GM23338 (cell line): Measurements from ENCODE around the gene BNC1. TPM values are rescaled to one million over a fixed set of nuclear protein-coding genes. Genes with fewer than 3 reads are reported as not detected.

Source experiments
- ATAC-seq: fragments of 200-7000 bp; cut with Tn5 transposase; 3 replicates; pipeline ENCODE4 v1.9.1; 2020
- DNase-seq: peaks from one replicate; pipeline ENCODE4 v3.0.0-alpha.2; 2015; ENCODE audit warnings: low spot score
- H2AFZ ChIP-seq: fragments of 200-600 bp; sonication (generic); 2 replicates; pipeline ENCODE4 v1.8.0; 2016; ENCODE audit warnings: antibody characterized with exemption, mild to moderate bottlenecking, moderate library complexity
- H3F3A ChIP-seq: fragments of 200-600 bp; sonication (generic); replicated peaks from 2 replicates; pipeline ENCODE4 v1.8.0; 2017; ENCODE audit warnings: antibody characterized with exemption, mixed run types, low read depth
- H3K27ac ChIP-seq: fragments of 200-600 bp; sonication (generic); 2 replicates; pipeline ENCODE4 v1.6.1; 2016; ENCODE audit warnings: low read depth
- H3K27me3 ChIP-seq: fragments of 200-600 bp; sonication (generic); 2 replicates; pipeline ENCODE4 v1.8.0; 2016; ENCODE audit warnings: mild to moderate bottlenecking, mixed run types, moderate library complexity; ENCODE audit not compliant: insufficient read depth
- H3K36me3 ChIP-seq: fragments of 200-600 bp; sonication (generic); 2 replicates; pipeline ENCODE4 v1.8.0; 2016; ENCODE audit warnings: mild to moderate bottlenecking; ENCODE audit not compliant: insufficient read depth
- H3K4me1 ChIP-seq: fragments of 200-600 bp; sonication (generic); 2 replicates; pipeline ENCODE4 v1.8.0; 2016; ENCODE audit warnings: mild to moderate bottlenecking, moderate library complexity; ENCODE audit not compliant: insufficient read depth
- H3K4me2 ChIP-seq: fragments of 200-600 bp; sonication (generic); 2 replicates; pipeline ENCODE4 v1.7.1; 2017; ENCODE audit warnings: mixed run types
- H3K4me3 ChIP-seq: fragments of 200-600 bp; sonication (generic); 2 replicates; pipeline ENCODE4 v1.6.1; 2016; ENCODE audit warnings: mixed run types
- H3K79me2 ChIP-seq: fragments of 200-600 bp; sonication (generic); replicated peaks from 2 replicates; pipeline ENCODE4 v1.8.0; 2017; ENCODE audit warnings: mild to moderate bottlenecking; ENCODE audit not compliant: insufficient read depth
- H3K9me2 ChIP-seq: fragments of 200-600 bp; sonication (generic); 2 replicates; pipeline ENCODE4 v1.8.0; 2017; ENCODE audit not compliant: insufficient read depth
- H4K20me1 ChIP-seq: fragments of 200-600 bp; sonication (generic); replicated peaks from 2 replicates; pipeline ENCODE4 v1.8.0; 2017; ENCODE audit warnings: mild to moderate bottlenecking; ENCODE audit not compliant: insufficient read depth
- H3K27ac Mint-ChIP-seq: 2 replicates; pipeline ENCODE4 v1.8.0; 2020; ENCODE audit warnings: inconsistent platforms, mild to moderate bottlenecking, moderate library complexity, mixed read lengths
- H3K27me3 Mint-ChIP-seq: 3 replicates; pipeline ENCODE4 v1.8.0; 2022; ENCODE audit warnings: low read depth, mild to moderate bottlenecking, moderate library complexity, mixed read lengths, inconsistent platforms; ENCODE audit not compliant: insufficient read depth, poor library complexity
- H3K36me3 Mint-ChIP-seq: 3 replicates; pipeline ENCODE4 v1.8.0; 2021; ENCODE audit warnings: low read depth, mild to moderate bottlenecking, inconsistent platforms, moderate library complexity, mixed read lengths
- H3K4me1 Mint-ChIP-seq: 3 replicates; pipeline ENCODE4 v1.8.0; 2020; ENCODE audit warnings: mild to moderate bottlenecking, inconsistent platforms, mixed read lengths
- H3K4me3 Mint-ChIP-seq: 3 replicates; pipeline ENCODE4 v1.8.0; 2021; ENCODE audit warnings: moderate library complexity, mild to moderate bottlenecking, inconsistent platforms, mixed read lengths
- H3K9me3 Mint-ChIP-seq: 3 replicates; pipeline ENCODE4 v1.8.0; 2020; ENCODE audit warnings: moderate library complexity, mild to moderate bottlenecking, inconsistent platforms, mixed read lengths
- CREB1 ChIP-seq: fragments of 250-450 bp; sonication (Bioruptor Pico); IDR thresholded peaks from 2 replicates; pipeline ENCODE4 v1.5.0; 2020; ENCODE audit warnings: low read depth, mild to moderate bottlenecking, moderate library complexity
- EZH2 ChIP-seq: fragments of 200-600 bp; sonication (generic); IDR thresholded peaks from one replicate; pipeline ENCODE4 v1.8.0; 2017; ENCODE audit warnings: antibody characterized with exemption, mild to moderate bottlenecking, low read depth; ENCODE audit not compliant: unreplicated experiment
- EZH2phosphoT487 ChIP-seq: fragments of 200-600 bp; sonication (generic); IDR thresholded peaks from one replicate; pipeline ENCODE4 v1.8.1; 2018; ENCODE audit warnings: antibody characterized with exemption; ENCODE audit not compliant: unreplicated experiment
- JUNB ChIP-seq: IDR thresholded peaks from one replicate; pipeline ENCODE4 v1.6.1; 2016; ENCODE audit warnings: antibody characterized with exemption; ENCODE audit not compliant: unreplicated experiment
- NANOG ChIP-seq: IDR thresholded peaks from 2 replicates; pipeline ENCODE4 v1.6.1; 2016; ENCODE audit warnings: antibody characterized with exemption, borderline replicate concordance
- POLR2AphosphoS5 ChIP-seq: IDR thresholded peaks from 2 replicates; pipeline ENCODE4 v1.6.1; 2016; ENCODE audit warnings: antibody characterized with exemption, low read depth
- STAT1 ChIP-seq: IDR thresholded peaks from one replicate; pipeline ENCODE4 v1.6.1; 2016; ENCODE audit warnings: antibody characterized with exemption; ENCODE audit not compliant: unreplicated experiment
- ZNF114 ChIP-seq: fragments of 250-450 bp; sonication (Bioruptor Pico); IDR thresholded peaks from 2 replicates; pipeline ENCODE4 v1.5.0; 2020; ENCODE audit warnings: mild to moderate bottlenecking, moderate library complexity
- ZNF331 ChIP-seq: fragments of 250-450 bp; sonication (Bioruptor Pico); IDR thresholded peaks from 2 replicates; pipeline ENCODE4 v1.5.0; 2020; ENCODE audit warnings: low read depth, mild to moderate bottlenecking, moderate library complexity
- polyA plus RNA-seq: library from polyadenylated mRNA; unstranded; fragments of >200 nt; fragmentation: Nextera tagmentation; extraction: Ambion mirVana; gene quantifications from 2 replicates; pipeline ENCODE4 v1.2.1, GENCODE V29; 2016
- total RNA-seq: library from RNA; depleted of rRNA; stranded (reverse); fragments of >200 nt; shearing (Covaris generic); gene quantifications from 2 replicates; pipeline ENCODE4 v1.2.3, GENCODE V29; 2014
- TF ChIP-seq, protein P1 (sequence below), 2 experiments: fragments of 200-600 bp in 1 of 2; sonication (generic) in 1 of 2; conservative IDR thresholded peaks; 2 replicates each; pipeline versions ENCODE4 v1.5.1 to v1.6.1; 2016 to 2017; ENCODE audit warnings: antibody characterized with exemption in 2 of 2, low read depth in 2 of 2, mild to moderate bottlenecking in 2 of 2, moderate library complexity in 1 of 2
- TF ChIP-seq, protein P2 (sequence below): fragments of 250-450 bp; sonication (Bioruptor Pico); IDR thresholded peaks from 2 replicates; pipeline ENCODE4 v1.5.0; 2020; ENCODE audit warnings: mild to moderate bottlenecking, moderate library complexity
- TF ChIP-seq, protein P3 (sequence below): IDR thresholded peaks from one replicate; pipeline ENCODE4 v1.6.1; 2018; ENCODE audit warnings: antibody characterized with exemption; ENCODE audit not compliant: unreplicated experiment
- TF ChIP-seq, protein P4 (sequence below): IDR thresholded peaks from 2 replicates; pipeline ENCODE4 v1.6.1; 2016; ENCODE audit warnings: antibody characterized with exemption

The BNC1 gene
- total and polyA plus RNA-seq, 2 experiments from 2014 or later: 0.26 to 1.1 TPM

DNA sequence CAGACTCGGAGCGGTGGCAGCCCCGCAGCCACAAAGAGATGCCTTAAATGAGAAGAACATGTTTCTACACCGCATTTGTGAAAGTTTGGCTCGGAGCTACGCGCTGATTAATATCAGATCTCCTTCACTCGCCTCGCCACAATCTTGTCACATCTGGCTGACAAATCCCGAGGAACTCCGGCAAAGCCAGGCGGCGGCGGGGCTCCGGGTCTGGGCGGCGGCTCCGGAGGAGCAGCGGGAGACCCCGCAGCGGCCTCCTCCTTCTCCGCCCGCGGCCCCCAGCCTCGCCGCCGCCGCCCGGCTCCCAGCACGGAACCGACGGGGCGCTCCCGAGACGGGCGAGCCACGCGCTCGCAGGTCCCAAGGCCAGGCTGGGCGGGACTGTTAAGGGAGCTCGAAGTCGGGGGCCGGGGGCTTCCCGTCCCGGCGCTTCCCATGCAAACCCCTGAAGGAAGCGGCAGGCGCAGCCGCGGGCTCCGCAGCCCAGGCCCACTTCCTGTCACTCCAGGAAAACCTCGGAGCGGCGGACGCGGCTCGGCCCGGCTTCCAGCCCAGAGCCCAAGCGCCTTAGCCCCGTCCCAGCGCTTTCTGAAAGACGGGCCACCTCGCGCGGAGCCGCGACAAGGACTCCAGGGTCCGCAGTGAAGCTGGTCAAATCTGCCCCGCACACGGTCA, 1.2 kb downstream of the BNC1 start:
- peaks cover 85% of the 10 kb centered on the region for H3K27me3 ChIP-seq
- peak overlapping the region; percentile 98 for H2AFZ ChIP-seq
- no peaks in the 10 kb centered on the region for H3K9me2 ChIP-seq
- no peak overlapping the region for H3K27ac ChIP-seq
- no peaks in the 10 kb centered on the region for H3K79me2 ChIP-seq
- peaks cover 3% of the 10 kb centered on the region; the same call in 2 of the 3 replicates for H3K9me3 Mint-ChIP-seq
- H3K4me3 Mint-ChIP-seq: peak overlapping the region; percentile 85
- H4K20me1 ChIP-seq: peaks cover 6% of the 10 kb centered on the region; the same call in 1 of the 2 replicates
- H3F3A ChIP-seq: 0 out of 2 replicates have a peak, but pooled peaks cover 3% of the 10 kb centered on the region
- DNase-seq (peak; percentile 71), ATAC-seq (peak; percentile 57)
- peaks cover 18% of the 10 kb centered on the region; the same call in 2 of the 3 replicates for H3K4me1 Mint-ChIP-seq
- no peaks in the 10 kb centered on the region for H3K36me3 ChIP-seq
- H3K27ac Mint-ChIP-seq: no peak overlapping the region
- TF ChIP-seq NANOG (no peak), EZH2 (no peak), ZNF114 (CRISPR knock-in tag) (no peak), JUNB (no peak), ZNF331 (no peak), STAT1 (no peak), EZH2phosphoT487 (no peak), CREB1 (CRISPR knock-in tag) (no peak), POLR2AphosphoS5 (no peak)
- TF ChIP-seq, protein P1, sequence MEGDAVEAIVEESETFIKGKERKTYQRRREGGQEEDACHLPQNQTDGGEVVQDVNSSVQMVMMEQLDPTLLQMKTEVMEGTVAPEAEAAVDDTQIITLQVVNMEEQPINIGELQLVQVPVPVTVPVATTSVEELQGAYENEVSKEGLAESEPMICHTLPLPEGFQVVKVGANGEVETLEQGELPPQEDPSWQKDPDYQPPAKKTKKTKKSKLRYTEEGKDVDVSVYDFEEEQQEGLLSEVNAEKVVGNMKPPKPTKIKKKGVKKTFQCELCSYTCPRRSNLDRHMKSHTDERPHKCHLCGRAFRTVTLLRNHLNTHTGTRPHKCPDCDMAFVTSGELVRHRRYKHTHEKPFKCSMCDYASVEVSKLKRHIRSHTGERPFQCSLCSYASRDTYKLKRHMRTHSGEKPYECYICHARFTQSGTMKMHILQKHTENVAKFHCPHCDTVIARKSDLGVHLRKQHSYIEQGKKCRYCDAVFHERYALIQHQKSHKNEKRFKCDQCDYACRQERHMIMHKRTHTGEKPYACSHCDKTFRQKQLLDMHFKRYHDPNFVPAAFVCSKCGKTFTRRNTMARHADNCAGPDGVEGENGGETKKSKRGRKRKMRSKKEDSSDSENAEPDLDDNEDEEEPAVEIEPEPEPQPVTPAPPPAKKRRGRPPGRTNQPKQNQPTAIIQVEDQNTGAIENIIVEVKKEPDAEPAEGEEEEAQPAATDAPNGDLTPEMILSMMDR (conservative IDR thresholded peaks at IDR 0.05; ENCODE audit: low read depth in 2 of 2): no peak
- TF ChIP-seq, protein P2, sequence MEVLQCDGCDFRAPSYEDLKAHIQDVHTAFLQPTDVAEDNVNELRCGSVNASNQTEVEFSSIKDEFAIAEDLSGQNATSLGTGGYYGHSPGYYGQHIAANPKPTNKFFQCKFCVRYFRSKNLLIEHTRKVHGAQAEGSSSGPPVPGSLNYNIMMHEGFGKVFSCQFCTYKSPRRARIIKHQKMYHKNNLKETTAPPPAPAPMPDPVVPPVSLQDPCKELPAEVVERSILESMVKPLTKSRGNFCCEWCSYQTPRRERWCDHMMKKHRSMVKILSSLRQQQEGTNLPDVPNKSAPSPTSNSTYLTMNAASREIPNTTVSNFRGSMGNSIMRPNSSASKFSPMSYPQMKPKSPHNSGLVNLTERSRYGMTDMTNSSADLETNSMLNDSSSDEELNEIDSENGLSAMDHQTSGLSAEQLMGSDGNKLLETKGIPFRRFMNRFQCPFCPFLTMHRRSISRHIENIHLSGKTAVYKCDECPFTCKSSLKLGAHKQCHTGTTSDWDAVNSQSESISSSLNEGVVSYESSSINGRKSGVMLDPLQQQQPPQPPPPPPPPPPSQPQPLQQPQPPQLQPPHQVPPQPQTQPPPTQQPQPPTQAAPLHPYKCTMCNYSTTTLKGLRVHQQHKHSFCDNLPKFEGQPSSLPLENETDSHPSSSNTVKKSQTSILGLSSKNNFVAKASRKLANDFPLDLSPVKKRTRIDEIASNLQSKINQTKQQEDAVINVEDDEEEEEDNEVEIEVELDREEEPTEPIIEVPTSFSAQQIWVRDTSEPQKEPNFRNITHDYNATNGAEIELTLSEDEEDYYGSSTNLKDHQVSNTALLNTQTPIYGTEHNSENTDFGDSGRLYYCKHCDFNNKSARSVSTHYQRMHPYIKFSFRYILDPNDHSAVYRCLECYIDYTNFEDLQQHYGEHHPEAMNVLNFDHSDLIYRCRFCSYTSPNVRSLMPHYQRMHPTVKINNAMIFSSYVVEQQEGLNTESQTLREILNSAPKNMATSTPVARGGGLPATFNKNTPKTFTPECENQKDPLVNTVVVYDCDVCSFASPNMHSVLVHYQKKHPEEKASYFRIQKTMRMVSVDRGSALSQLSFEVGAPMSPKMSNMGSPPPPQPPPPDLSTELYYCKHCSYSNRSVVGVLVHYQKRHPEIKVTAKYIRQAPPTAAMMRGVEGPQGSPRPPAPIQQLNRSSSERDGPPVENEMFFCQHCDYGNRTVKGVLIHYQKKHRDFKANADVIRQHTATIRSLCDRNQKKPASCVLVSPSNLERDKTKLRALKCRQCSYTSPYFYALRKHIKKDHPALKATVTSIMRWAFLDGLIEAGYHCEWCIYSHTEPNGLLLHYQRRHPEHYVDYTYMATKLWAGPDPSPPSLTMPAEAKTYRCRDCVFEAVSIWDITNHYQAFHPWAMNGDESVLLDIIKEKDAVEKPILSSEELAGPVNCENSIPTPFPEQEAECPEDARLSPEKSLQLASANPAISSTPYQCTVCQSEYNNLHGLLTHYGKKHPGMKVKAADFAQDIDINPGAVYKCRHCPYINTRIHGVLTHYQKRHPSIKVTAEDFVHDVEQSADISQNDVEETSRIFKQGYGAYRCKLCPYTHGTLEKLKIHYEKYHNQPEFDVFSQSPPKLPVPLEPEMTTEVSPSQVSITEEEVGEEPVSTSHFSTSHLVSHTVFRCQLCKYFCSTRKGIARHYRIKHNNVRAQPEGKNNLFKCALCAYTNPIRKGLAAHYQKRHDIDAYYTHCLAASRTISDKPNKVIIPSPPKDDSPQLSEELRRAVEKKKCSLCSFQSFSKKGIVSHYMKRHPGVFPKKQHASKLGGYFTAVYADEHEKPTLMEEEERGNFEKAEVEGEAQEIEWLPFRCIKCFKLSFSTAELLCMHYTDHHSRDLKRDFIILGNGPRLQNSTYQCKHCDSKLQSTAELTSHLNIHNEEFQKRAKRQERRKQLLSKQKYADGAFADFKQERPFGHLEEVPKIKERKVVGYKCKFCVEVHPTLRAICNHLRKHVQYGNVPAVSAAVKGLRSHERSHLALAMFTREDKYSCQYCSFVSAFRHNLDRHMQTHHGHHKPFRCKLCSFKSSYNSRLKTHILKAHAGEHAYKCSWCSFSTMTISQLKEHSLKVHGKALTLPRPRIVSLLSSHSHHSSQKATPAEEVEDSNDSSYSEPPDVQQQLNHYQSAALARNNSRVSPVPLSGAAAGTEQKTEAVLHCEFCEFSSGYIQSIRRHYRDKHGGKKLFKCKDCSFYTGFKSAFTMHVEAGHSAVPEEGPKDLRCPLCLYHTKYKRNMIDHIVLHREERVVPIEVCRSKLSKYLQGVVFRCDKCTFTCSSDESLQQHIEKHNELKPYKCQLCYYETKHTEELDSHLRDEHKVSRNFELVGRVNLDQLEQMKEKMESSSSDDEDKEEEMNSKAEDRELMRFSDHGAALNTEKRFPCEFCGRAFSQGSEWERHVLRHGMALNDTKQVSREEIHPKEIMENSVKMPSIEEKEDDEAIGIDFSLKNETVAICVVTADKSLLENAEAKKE (CRISPR knock-in tag): no peak
- TF ChIP-seq, protein P3, sequence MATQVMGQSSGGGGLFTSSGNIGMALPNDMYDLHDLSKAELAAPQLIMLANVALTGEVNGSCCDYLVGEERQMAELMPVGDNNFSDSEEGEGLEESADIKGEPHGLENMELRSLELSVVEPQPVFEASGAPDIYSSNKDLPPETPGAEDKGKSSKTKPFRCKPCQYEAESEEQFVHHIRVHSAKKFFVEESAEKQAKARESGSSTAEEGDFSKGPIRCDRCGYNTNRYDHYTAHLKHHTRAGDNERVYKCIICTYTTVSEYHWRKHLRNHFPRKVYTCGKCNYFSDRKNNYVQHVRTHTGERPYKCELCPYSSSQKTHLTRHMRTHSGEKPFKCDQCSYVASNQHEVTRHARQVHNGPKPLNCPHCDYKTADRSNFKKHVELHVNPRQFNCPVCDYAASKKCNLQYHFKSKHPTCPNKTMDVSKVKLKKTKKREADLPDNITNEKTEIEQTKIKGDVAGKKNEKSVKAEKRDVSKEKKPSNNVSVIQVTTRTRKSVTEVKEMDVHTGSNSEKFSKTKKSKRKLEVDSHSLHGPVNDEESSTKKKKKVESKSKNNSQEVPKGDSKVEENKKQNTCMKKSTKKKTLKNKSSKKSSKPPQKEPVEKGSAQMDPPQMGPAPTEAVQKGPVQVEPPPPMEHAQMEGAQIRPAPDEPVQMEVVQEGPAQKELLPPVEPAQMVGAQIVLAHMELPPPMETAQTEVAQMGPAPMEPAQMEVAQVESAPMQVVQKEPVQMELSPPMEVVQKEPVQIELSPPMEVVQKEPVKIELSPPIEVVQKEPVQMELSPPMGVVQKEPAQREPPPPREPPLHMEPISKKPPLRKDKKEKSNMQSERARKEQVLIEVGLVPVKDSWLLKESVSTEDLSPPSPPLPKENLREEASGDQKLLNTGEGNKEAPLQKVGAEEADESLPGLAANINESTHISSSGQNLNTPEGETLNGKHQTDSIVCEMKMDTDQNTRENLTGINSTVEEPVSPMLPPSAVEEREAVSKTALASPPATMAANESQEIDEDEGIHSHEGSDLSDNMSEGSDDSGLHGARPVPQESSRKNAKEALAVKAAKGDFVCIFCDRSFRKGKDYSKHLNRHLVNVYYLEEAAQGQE: no peak
- TF ChIP-seq, protein P4, sequence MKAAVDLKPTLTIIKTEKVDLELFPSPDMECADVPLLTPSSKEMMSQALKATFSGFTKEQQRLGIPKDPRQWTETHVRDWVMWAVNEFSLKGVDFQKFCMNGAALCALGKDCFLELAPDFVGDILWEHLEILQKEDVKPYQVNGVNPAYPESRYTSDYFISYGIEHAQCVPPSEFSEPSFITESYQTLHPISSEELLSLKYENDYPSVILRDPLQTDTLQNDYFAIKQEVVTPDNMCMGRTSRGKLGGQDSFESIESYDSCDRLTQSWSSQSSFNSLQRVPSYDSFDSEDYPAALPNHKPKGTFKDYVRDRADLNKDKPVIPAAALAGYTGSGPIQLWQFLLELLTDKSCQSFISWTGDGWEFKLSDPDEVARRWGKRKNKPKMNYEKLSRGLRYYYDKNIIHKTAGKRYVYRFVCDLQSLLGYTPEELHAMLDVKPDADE: no peak
- H3K36me3 Mint-ChIP-seq: no peaks in the 10 kb centered on the region
- peak overlapping the region; percentile 88 for H3K4me2 ChIP-seq
- no peaks in the 10 kb centered on the region; the same call in none of the 2 replicates for H3K4me1 ChIP-seq
- H3K4me3 ChIP-seq: peak overlapping the region; percentile 75
- peaks cover 53% of the 10 kb centered on the region for H3K27me3 Mint-ChIP-seq
